GM18499 (cell line): ENCODE results near the gene PCGF3.
"Not testable (repeated sequence)": the region's sequence is repeated elsewhere in the genome, so short reads cannot be mapped to it uniquely, and the experiment has no call there.

Source experiments
- ATAC-seq: cut with Tn5 transposase; IDR thresholded peaks from one replicate; pipeline ENCODE4 v1.9.1; 2021; ENCODE audit warnings: moderate number of reproducible peaks; ENCODE audit not compliant: insufficient read depth, unreplicated experiment

The PCGF3 gene

DNA sequence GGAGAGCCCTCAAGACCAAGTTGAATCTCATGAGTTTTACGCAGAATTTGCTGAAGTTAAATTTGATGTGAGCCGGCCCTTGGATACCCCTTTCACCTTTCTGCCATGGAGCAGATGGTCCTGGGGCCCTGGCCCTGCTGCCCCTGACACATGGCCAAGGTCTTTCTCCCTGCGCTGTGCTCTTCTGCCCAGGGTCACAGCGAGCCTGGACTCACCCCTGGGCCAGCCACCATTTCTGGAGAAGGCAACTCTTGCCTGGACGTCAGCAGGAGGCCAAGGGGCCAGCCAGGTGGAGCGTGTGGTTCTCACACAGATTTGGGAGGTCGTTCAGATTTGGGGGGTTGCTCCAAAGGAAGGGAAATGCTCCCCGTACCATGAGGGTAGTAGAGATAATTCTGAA, 30.0 kb downstream of the PCGF3 start:
- no peak for ATAC-seq

DNA sequence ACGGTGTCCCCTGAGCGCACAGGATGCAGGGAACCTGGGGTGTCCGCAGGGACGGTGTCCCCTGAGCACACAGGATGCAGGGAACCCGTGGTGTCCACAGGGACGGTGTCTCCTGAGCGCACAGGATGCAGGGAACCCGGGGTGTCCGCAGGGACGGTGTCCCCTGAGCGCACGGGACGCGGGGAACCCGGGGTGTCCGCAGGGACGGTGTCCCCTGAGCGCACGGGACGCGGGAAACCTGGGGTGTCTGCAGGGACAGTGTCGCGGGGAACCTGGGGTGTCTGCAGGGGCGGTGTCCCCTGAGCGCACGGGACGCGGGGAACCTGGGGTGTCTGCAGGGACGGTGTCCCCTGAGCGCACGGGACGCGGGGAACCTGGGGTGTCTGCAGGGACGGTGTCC, 30.9 kb downstream of the PCGF3 start:
- ATAC-seq: not testable (repeated sequence)

DNA sequence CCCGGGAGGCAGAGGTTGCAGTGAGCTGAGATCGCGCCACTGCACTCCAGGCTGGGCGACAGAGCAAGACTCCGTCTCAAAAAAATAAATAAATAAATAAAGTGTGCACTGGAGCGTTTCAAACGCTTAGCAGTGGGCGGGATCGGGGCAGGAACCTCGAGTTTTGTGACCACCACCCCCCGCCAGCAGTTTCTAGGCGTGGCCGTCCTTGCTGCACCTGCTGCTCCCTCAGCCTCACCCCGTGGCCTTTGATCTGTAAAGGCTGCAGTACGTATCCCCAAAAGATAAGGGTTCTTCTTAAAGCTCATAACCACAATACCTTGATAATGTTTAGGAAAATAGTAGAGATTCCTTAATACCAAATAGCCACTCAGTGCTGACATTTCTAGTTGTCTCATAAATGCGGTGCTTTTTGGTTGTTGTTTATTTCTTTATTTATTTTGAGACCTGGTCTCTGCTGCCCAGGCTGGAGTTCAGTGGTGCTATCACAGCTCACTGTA, 33.2 kb downstream of the PCGF3 start:
- no peak for ATAC-seq

DNA sequence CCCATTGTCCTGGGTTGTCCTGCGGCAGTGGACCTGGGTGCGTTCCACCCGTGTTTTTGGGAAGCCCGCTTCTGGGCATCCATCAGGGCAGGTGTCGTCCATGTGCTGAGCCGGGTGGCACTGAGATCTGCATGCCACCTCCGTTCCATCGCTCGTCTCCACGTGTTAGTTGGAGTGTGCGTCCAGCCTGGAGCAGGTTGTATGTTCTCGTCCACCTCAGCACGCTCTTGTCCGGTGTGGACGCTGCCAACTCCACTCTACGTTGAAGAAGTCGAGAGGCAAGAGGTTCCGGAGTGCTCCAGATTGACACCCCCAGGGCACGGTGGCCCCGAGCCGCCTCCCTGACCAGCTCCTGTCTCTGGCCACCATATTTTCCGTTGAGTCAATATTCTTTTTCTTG, 33.9 kb downstream of the PCGF3 start:
- no peak for ATAC-seq

DNA sequence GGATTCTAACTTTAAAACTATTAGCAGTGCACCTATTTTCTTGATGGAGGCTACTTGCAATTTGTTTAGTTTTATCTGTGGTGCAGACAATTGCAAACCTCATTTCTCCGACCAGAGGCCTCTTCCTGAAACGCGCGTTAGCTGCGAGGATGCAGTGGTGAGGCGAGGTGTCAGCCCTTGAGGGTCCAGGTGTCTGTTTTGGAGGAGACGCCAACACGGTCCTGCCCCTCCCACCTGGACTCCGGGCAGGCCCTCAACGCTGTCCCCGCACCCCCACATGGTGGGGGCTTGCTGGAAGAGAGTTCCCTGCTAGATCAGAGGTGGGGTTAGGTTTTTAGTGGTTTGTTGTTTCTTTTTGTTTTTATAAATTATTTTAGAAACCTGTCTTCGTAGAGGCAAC, 34.4 kb downstream of the PCGF3 start:
- ATAC-seq: no peak

DNA sequence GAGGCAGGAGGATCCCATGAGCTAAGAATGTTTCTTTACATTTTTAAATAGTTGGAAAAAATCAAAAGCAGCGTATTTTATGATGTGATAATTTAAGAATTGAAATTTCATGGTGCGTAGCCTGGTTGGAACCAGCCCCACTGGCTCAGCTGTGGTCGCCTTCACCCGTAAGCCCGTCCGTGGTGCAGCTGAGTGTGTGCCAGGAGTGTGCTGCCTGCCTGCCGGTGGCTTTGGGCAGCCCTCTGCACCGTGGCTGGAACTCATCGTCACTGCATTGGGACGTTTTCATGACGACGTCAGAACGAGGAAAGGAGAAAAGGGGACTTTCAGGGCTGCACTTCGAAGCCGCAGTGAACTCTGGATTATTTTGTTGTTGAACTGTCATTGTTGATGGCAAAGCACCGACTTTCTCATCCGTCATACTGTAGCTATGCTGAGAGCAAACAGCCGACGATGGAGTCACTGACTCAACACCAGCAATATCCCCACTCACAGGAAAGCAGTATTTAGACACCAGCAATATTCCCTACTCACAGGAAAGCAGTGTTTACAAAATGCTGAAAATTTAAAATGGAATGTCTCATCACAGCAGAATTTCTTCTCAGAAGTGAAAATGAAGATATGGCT, 35.1 kb downstream of the PCGF3 start:
- no peak for ATAC-seq

DNA sequence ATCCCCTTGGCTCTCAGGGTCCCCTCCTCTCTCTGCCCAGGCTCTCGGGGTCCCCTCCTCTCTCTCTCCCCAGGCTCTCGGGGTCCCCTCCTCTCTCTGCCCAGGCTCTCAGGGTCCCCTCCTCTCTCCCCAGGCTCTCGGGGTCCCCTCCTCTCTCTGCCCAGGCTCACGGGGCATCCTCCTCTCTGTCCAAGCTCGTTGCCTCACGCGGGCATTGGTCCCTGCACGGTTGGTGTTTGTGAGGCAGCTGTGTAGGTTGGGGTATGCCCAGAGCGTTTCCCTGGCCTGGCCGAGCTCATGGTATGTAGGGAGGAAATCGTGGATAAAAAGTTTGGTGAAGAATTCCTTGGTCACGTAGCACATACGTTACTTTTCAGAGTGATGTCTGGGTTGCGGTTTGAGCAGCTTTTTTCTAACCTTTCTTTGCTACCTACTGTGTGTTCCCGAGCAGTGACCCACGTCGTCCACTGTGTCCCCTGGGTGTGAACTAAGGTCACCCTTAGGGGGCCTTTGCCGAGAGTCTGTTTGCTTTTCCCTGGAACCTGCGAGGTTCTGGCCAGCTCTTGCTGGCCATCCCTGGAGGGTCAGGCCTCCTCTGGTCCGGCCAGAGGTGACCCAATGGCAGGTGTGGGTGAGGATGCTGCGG, 36.6 kb downstream of the PCGF3 start:
- ATAC-seq: no peak

DNA sequence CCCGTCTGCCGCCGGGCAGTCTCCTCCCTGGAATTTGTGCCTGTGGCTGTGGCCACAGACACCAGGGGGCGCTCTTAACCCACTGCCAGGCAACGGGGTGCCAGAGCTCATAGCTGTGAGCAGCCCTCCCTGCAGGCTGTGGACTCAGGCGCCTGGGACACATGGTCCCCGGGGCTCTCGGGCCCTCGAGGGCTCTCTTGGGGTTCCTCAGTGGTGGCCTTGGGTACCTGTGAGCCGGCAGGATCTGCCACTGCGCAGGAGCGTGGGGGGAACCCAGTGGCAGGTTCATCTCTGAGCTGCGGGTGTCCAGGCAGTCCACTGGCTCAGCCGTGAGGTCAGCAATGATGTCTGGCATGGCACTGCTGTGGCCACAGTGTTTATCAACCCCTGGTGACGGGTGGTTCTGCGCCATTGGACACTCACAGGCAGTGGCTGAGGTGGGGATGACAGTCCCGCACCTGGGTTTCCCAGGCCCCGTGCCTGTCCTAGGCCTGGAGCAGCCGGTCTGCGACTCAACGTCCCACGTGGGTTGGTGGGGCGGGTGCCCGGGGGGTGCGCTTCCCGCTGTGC, 37.2 kb downstream of the PCGF3 start:
- no peak for ATAC-seq

DNA sequence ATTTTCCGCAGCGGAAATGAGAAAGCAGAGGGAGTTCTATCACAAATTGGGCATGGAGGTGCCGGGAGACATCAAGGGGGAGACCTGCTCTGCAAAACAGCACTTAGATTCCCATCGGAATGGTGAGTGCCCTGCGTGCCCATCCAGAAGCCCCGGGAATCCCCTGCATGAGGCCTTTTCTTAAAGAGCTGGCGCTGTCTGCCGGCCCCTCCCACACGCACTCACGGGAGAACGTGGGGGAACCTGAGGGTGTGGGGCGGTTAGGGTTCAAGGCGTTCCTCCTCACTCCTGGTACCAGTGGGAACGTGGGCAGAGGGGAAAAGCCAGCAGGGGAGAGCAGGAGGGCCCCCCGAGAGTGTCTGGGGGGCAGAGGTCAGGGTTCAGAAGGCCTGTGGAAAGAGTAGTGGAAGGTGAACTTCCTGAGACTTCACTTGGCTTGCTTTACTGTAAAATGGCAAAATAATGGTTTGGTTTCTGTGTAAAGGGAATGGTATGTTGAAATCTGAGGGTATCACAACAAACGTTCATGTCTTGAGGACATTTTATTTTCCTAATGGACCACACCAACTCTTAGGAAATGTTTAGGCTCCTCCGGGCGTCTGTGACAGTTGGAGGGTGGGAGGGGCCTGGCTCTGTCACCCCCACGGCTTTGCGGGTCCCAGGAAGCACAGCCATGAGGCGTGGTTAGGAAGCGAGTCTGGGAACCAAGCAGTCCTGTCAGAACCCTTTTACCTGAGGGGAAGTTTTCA, 38.0 kb downstream of the PCGF3 start:
- ATAC-seq: no peak

DNA sequence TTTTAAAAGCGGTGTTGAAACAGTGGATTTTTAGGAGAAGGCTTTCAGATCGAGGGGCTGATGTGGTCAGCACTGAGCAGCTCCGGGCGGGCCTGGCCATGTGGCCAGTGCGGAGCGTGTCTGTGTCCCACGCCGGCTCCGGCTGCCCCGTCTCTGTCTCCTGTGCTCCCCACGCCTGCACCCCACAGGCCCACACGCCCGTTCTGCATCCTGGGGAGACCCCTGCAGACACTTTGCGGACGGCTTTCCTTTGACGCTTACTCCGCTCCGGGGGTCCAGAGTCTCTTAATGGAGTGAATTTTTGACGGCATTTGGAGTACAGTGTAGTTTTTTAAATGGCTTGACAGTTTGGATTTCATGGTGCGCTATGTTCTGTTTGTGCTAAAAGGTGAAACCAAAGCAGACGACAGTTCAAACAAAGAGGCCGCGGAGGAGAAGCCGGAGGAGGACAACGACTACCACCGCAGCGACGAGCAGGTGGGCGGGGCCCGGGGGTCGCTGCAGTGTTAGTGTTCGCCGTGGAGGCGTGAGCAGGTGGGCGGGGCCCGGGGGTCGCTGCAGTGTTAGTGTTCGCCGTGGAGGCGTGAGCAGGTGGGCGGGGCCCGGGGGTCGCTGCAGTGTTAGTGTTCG, 38.7 kb downstream of the PCGF3 start:
- no peak for ATAC-seq

DNA sequence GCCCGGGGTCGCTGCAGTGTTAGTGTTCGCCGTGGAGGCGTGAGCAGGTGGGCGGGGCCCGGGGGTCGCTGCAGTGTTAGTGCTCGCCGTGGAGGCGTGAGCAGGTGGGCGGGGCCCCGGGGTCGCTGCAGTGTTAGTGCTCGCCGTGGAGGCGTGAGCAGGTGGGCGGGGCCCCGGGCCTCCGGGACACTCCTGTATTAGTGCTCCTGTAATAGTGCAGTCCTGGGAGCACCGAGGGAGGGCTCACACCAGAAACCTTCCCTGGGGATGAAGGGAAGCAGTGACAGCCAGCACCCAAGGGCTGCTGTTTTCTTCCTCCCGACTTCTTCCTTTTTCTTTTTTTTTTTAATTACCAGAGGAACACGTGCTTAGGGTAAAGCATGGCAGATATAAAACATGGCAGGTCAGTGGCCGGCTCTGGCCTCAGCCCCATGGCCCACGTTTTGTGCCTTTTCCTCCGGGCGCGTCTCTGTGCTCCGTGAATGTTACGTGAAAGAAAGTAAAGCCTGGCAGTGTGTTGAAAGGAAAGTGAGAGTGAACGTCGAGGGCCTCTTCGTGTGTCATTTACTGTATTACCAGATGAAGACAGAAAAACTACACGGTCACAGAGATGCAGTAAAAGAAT, 42.0 kb downstream of the PCGF3 start:
- ATAC-seq: no peak

DNA sequence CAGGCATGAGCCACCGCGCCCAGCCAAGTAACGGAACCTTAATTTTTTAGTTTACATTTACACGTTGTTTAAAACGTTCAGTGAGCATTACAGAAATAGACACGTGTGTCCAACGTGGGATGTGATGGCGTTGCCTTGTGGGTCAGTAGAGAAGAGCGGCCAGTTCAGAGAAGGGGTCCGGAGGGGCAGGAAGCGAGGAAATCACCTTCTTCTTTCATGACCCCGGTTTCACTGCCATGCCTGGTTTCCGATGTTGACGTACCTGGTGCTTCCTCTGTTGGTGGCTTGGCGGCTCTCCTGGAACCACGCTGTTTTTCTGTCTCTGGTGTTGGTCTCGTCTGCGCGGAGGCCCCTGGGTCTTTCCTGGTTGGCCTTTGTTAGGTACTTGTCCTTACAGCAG, 42.8 kb downstream of the PCGF3 start:
- ATAC-seq: no peak

DNA sequence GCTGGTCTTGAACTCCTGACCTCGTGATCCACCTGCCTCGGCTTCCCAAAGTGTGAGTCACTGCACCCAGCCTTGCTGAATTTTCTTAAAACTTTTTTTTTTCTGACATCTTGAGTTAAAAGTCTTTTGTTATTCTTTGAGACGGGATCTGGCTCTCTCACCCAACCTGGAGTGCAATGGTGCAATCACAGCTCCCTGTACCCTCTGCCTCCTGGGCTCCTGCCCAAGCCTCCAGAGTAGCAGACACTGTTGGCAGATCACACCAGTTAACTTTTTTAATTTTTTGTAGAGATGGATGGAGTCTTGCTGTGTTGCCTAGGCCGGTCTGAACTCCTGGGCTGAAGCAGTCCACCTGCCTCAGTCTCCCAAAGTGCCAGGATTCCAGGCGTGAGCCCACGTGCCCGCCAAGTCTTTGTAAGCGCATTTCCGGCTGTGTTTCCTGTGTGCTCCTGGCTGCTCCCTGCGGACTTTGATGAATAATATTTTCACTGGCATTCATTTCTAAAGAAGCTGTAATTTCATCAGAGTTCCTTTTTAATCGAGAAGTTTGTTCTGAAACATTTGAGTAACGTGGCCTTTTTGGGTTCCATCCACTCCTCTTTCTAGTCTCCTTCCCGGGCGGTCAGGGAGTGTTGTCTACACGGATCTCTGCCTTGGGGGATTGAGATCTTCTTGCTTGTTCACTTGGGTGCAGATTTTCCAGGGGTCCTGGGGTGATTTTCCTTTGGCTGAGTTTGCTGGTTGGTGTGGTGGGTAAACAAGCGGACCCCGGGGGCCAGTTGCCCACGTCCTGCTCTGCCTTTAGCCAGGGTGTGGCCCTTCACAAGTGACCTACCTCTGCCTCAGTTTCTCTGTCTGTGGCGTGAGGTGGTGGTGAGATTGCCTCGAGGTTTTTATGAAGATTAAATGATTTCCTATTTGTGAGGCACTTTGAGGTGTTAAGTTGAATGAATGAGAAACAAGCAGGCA, 44.4 kb downstream of the PCGF3 start:
- ATAC-seq: no peak

DNA sequence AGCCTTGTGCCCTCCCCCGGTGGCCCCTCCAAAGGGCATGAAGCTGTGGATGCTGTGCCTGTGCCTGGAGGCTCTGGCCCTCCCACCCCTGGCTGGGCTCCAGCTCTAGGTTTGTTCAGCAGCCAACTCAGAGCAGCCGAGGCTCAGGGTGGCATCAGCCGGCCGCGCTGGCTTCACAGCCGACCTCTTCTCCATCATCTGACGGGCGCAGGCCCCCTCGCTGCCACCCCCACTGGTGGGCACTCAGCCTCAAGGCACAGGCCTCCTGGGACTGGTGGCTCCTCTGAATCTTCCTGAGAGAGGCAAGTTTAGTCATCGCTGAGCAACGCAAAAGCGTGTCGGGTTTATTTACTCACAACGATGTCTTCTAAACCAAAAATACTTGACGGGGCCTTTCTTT, 46.0 kb downstream of the PCGF3 start:
- ATAC-seq: no peak

DNA sequence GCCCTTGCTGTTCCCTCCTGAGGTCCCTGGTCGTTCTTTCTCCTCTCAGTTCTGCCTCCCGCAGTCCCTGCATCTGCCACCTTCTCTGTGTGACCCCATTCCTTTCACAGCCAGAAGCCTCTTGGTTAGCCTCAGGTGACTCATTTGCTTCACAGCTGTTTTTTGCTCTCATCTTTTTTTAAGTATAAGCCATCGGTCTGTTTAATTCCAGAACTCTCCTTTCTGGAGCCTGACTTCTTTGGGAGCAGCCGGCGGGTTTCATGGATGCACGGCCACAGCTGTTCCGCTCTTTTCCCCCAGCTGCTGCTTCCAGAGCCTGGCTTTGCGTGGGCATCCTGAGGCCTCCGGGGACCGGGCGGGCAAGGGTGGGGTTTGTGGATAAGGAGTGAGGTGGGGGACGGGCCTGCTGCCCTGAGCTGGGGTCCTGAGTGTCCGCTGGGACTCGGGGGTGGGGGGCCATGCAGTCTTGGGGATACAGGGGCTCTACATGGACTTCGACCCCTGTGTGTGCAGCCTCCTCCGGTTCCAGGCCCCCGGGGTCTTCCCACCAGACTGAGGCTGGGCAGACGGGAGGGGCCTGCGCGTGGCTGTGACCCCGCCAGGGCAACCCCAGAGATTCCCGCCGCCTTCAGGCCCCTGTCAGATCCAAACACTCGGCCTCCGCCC, 46.7 kb downstream of the PCGF3 start:
- ATAC-seq: no peak

DNA sequence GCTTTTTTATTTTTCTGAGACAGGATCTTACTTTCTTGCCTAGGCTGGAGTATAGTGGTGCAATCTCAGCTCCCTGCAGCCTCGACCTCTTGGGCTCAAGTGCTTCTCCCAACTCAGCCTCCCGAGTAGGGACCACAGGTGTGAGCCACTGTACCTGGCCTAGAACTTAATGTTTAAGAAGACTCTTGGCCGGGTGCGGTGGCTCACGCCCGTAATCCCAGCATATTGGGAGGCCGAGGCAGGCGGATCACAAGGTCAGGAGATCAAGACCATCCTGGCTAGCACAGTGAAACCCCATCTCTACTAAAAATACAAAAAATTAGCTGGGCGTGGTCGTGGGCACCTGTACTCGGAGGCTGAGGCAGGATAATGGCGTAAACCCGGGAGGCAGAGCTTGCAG, 47.6 kb downstream of the PCGF3 start:
- not testable (repeated sequence) for ATAC-seq

DNA sequence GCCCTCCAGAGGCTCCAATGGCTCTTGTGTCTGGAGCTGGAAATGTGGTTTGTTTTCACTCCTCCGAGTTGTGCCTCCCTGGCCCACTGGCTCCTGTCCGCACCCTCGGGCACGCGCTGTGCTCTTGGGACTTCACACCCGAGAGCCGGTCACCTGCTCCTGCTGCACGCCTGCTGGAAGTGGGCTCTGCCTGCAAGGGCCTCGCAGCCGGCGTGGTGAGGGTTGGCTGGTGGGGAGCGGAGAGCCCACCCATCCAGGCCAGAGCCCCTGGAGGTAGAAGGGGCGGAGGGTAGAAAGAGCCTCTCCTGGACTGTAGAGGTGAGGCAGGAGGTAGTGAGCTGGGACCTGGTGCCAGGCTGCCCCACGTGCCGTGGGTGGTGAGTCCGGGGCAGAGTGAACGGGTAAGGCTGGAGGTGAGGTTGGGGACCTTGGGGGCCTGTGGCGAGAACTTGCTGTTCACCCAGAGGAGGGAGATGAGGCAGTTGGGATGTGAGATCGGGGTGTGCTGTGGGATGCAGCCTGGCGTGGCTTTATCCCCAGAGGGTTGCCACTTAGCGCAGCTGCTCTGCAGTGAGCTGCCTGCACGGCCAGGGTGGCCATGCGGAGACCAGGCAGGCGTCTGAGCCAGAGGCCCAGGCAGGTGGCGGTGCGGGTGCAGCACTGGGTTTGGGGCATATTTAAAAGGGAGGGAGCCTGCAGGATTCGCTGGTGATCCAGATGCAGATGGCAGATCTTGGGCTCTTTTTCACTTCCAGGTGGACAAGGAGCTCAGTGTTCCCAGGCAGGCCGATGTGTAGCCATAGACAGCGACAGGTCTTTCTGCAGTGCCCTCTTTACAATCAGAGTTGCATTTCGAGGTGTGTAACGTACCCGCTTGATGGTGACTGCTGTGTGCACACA, 48.8 kb downstream of the PCGF3 start:
- ATAC-seq: no peak

DNA sequence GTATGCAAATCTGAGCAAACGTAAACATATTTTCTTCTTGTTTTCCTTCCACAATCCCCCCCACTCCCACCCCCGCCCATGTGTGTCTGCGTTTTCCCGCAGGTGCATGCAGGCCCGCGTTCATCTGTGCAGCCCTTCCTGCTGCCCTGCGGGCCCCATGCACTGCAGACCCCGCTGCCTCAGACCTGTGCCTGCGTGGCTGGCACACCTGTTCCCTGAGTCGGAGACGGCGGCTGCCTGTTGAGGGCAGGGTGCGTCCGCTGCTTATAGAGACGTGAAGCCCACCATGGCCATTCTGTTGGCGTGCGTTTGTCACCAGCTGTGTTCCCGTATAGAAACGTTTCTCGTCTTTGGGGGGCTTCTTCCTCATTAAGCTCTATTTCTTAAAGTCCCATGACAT, 51.5 kb downstream of the PCGF3 start:
- no peak for ATAC-seq
